Small intestine (tissue), 7 donors: ENCODE results near the gene GRM5. TPM values are rescaled to one million over a fixed set of nuclear protein-coding genes. Genes with fewer than 3 reads are reported as not detected.
"Not testable (repeated sequence)": the region's sequence is repeated elsewhere in the genome, so short reads cannot be mapped to it uniquely, and the experiment has no call there.

Experiments used
- DNase-seq, 2 donors: peaks; one replicate each; pipeline versions ENCODE4 v3.0.0 to v3.0.0-alpha.2; 2013
- FAIRE-seq: peaks from 2 replicates; lab custom pipeline; 2012; peaks lifted over from hg19 to GRCh38; lab: Jason Lieb, UNC
- H3K27ac ChIP-seq, 3 donors: one replicate each; pipeline ENCODE4 v1.5.1; 2013; ENCODE audit warnings: low read length in 2 of 3, mild to moderate bottlenecking in 2 of 3, control low read depth in 1 of 3, inconsistent platforms in 1 of 3, low read depth in 1 of 3, moderate library complexity in 1 of 3
- H3K27me3 ChIP-seq, 3 donors: one replicate each; pipeline ENCODE4 v1.6.1; 2013; ENCODE audit warnings: low read length in 3 of 3, inconsistent platforms in 1 of 3; ENCODE audit not compliant: control insufficient read depth in 3 of 3, insufficient read depth in 3 of 3
- H3K36me3 ChIP-seq, 3 donors: one replicate each; pipeline ENCODE4 v1.6.1; 2013; ENCODE audit warnings: low read length in 3 of 3, inconsistent platforms in 1 of 3, low read depth in 1 of 3, mild to moderate bottlenecking in 1 of 3, moderate library complexity in 1 of 3; ENCODE audit not compliant: control insufficient read depth in 3 of 3, insufficient read depth in 2 of 3
- H3K4me1 ChIP-seq, 3 donors: one replicate each; pipeline ENCODE4 v1.6.1; 2013; ENCODE audit warnings: low read length in 2 of 3, inconsistent platforms in 1 of 3, low read depth in 1 of 3, mild to moderate bottlenecking in 1 of 3, moderate library complexity in 1 of 3; ENCODE audit not compliant: control insufficient read depth in 3 of 3, insufficient read depth in 2 of 3
- H3K4me3 ChIP-seq, 3 donors: one replicate each; pipeline ENCODE4 v1.5.1; 2013; ENCODE audit warnings: low read length in 3 of 3, control low read depth in 1 of 3, inconsistent platforms in 1 of 3, low read depth in 1 of 3, mild to moderate bottlenecking in 1 of 3, moderate library complexity in 1 of 3
- H3K9me3 ChIP-seq, 2 donors: one replicate each; pipeline ENCODE4 v1.6.1; 2013; ENCODE audit warnings: low read depth in 1 of 2, low read length in 1 of 2; ENCODE audit not compliant: control insufficient read depth in 2 of 2, insufficient read depth in 1 of 2
- WGBS, 3 donors: extraction: QIAGEN DNeasy Blood & Tissue Kit; methylation state at CpG; one replicate each; pipeline ENCODE4 v1.1.7; 2013; 5-methylcytosine and 5-hydroxymethylcytosine counted together
- polyA plus RNA-seq, 4 donors: library from polyadenylated mRNA; stranded (reverse) in 3 of 4; unstranded in 1 of 4; fragments of 200-250 nt in 3 of 4; fragments of 120-200 nt in 1 of 4; gene quantifications; one replicate each; pipeline versions ENCODE4 v1.2.1 to v1.2.3, GENCODE V29; 2013
- donor health status: healthy with polysubstance abuse.
- donor health status: control.
- donor health status: control.
- donor health status: Bipolar disorder and iron deficiency.
- donor health status: healthy.

GRM5 gene
- polyA plus RNA-seq, 4 donors, result 0.01 TPM; not detected in 3

GRCh38 chr11:88541006-88541405 lies 524.8 kb downstream of the GRM5 start:
- H3K4me3 ChIP-seq, result no peak overlapping the region
- no peaks in the 10 kb centered on the region for H3K27me3 ChIP-seq
- peaks cover 0 to 4% (median 0%) of the 10 kb centered on the region in 3 donors for H3K4me1 ChIP-seq
- no peak for DNase-seq
- H3K9me3 ChIP-seq, result no peaks in the 10 kb centered on the region
- no peak for FAIRE-seq
- H3K27ac ChIP-seq, result no peak overlapping the region
- 75 to 86% (median 75%) methylated on average over 6 of the region's 6 CpGs for WGBS, 3 donors
- no peaks in the 10 kb centered on the region for H3K36me3 ChIP-seq

GRCh38 chr11:88538098-88538497 lies 527.7 kb downstream of the GRM5 start:
- H3K9me3 ChIP-seq, result peaks cover 0 to 3% of the 10 kb centered on the region in 2 donors
- no peaks in the 10 kb centered on the region for H3K36me3 ChIP-seq
- 36 to 77% (median 63%) methylated on average over 1 of the region's 1 CpG for WGBS, 3 donors
- H3K4me1 ChIP-seq, result no peaks in the 10 kb centered on the region
- H3K27me3 ChIP-seq, result no peaks in the 10 kb centered on the region
- FAIRE-seq (no peak), DNase-seq (no peak)
- no peak overlapping the region for H3K27ac ChIP-seq
- no peak overlapping the region for H3K4me3 ChIP-seq

- FAIRE-seq (no peak), DNase-seq (no peak)
- Histone ChIP-seq H3K27me3 (no peaks in the 10 kb centered on the region), H3K36me3 (no peaks in the 10 kb centered on the region), H3K4me3 (no peak overlapping the region), H3K4me1 (no peaks in the 10 kb centered on the region), H3K9me3 (peaks cover 0 to 3% of the 10 kb centered on the region in 2 donors), H3K27ac (no peak overlapping the region)
- WGBS, 3 donors, result 49 to 94% (median 61%) methylated on average over 2 of the region's 2 CpGs
These were observed 528.2 kb downstream of the GRM5 start for GRCh38 chr11:88537613-88538012.

- WGBS, 3 donors, result 67 to 80% (median 70%) methylated on average over 3 of the region's 3 CpGs
- Histone ChIP-seq H3K4me3 (no peak overlapping the region), H3K9me3 (peaks cover 0 to 3% of the 10 kb centered on the region in 2 donors), H3K36me3 (no peaks in the 10 kb centered on the region), H3K27me3 (no peaks in the 10 kb centered on the region), H3K27ac (peak overlapping the region in 1 of 3 donors; percentile 44), H3K4me1 (no peaks in the 10 kb centered on the region)
- DNase-seq, result no peak
- FAIRE-seq, result no peak
These were observed 529.0 kb downstream of the GRM5 start for GRCh38 chr11:88536616-88537265.

GRCh38 chr11:88535916-88536547 lies 529.8 kb downstream of the GRM5 start:
- WGBS, 3 donors, result 26 to 35% (median 34%) methylated on average over 2 of the region's 2 CpGs
- H3K4me1 ChIP-seq, result no peaks in the 10 kb centered on the region
- H3K27ac ChIP-seq, result peak overlapping the region in 1 of 3 donors; percentile 44
- no peaks in the 10 kb centered on the region for H3K36me3 ChIP-seq
- no peaks in the 10 kb centered on the region for H3K27me3 ChIP-seq
- DNase-seq, result peak in 1 of 2 donors; percentile 26
- H3K9me3 ChIP-seq, result peaks cover 0 to 3% of the 10 kb centered on the region in 2 donors
- H3K4me3 ChIP-seq, result no peak overlapping the region
- FAIRE-seq, result no peak

GRCh38 chr11:88535266-88535665 lies 530.5 kb downstream of the GRM5 start:
- 61 to 82% (median 66%) methylated on average over 2 of the region's 2 CpGs for WGBS, 3 donors
- no peak for FAIRE-seq

GRCh38 chr11:88534706-88535105 lies 531.1 kb downstream of the GRM5 start:
- WGBS, 3 donors, result 81 to 100% (median 90%) methylated on average over 1 of the region's 1 CpG
- H3K36me3 ChIP-seq, H3K9me3 ChIP-seq, DNase-seq, H3K4me3 ChIP-seq, FAIRE-seq, H3K27me3 ChIP-seq, H3K27ac ChIP-seq, H3K4me1 ChIP-seq: not testable (repeated sequence)

More at GRCh38 chr11:88535266-88535665, 530.5 kb downstream of the GRM5 start:
- H3K27me3 ChIP-seq, result no peaks in the 10 kb centered on the region
- H3K4me1 ChIP-seq, result no peaks in the 10 kb centered on the region
- no peaks in the 10 kb centered on the region for H3K36me3 ChIP-seq
- no peak overlapping the region for H3K27ac ChIP-seq
- H3K9me3 ChIP-seq, result peaks cover 0 to 3% of the 10 kb centered on the region in 2 donors
- no peak overlapping the region for H3K4me3 ChIP-seq
- DNase-seq, result no peak

- Histone ChIP-seq H3K27me3 (no peaks in the 10 kb centered on the region), H3K4me3 (no peak overlapping the region), H3K36me3 (no peaks in the 10 kb centered on the region), H3K9me3 (peaks cover 0 to 3% of the 10 kb centered on the region in 2 donors), H3K27ac (no peak overlapping the region), H3K4me1 (no peaks in the 10 kb centered on the region)
- DNase-seq (no peak), FAIRE-seq (no peak)
- 78 to 85% (median 80%) methylated on average over 5 of the region's 5 CpGs for WGBS, 3 donors
These were observed 531.6 kb downstream of the GRM5 start for GRCh38 chr11:88534185-88534584.
